ENCODE results near the gene RNF157. TPM values are rescaled to one million over a fixed set of nuclear protein-coding genes. Genes with fewer than 3 reads are reported as not detected.

Gene RNF157
- total and polyA plus RNA-seq, 2 of the 13 experiments (the other 11 are each of a cell fraction or from before 2014, with no cell fraction given) = 0.44 to 1.5 TPM

DNA sequence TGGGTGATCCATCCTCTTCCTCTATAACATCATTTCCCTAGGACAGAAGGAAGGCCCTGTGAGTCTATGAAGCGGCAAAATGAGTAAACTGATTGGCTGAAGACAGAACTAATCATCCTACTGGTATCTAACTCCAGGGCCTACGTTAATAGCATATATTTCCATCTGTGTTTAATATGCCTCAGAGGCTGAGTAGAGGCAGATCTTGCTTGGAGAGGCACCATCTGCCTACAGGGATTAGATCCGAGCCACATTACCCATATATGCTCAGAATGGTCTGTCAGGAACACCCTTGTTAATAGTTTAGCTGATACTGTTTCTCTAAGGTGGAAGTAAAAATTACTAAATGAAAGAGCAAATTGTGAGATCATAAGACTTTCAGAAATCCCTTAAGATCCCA is 86.0 kb downstream of the RNF157 start (continued):
- TF ChIP-seq, protein P1, sequence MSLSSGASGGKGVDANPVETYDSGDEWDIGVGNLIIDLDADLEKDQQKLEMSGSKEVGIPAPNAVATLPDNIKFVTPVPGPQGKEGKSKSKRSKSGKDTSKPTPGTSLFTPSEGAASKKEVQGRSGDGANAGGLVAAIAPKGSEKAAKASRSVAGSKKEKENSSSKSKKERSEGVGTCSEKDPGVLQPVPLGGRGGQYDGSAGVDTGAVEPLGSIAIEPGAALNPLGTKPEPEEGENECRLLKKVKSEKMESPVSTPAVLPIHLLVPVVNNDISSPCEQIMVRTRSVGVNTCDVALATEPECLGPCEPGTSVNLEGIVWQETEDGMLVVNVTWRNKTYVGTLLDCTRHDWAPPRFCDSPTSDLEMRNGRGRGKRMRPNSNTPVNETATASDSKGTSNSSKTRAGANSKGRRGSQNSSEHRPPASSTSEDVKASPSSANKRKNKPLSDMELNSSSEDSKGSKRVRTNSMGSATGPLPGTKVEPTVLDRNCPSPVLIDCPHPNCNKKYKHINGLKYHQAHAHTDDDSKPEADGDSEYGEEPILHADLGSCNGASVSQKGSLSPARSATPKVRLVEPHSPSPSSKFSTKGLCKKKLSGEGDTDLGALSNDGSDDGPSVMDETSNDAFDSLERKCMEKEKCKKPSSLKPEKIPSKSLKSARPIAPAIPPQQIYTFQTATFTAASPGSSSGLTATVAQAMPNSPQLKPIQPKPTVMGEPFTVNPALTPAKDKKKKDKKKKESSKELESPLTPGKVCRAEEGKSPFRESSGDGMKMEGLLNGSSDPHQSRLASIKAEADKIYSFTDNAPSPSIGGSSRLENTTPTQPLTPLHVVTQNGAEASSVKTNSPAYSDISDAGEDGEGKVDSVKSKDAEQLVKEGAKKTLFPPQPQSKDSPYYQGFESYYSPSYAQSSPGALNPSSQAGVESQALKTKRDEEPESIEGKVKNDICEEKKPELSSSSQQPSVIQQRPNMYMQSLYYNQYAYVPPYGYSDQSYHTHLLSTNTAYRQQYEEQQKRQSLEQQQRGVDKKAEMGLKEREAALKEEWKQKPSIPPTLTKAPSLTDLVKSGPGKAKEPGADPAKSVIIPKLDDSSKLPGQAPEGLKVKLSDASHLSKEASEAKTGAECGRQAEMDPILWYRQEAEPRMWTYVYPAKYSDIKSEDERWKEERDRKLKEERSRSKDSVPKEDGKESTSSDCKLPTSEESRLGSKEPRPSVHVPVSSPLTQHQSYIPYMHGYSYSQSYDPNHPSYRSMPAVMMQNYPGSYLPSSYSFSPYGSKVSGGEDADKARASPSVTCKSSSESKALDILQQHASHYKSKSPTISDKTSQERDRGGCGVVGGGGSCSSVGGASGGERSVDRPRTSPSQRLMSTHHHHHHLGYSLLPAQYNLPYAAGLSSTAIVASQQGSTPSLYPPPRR (CRISPR knock-in tag; IDR thresholded peaks at IDR 0.05; ENCODE audit: borderline replicate concordance) = no peak
- TF ChIP-seq ZBTB21 (CRISPR knock-in tag; IDR thresholded peaks at IDR 0.05) = no peak

DNA sequence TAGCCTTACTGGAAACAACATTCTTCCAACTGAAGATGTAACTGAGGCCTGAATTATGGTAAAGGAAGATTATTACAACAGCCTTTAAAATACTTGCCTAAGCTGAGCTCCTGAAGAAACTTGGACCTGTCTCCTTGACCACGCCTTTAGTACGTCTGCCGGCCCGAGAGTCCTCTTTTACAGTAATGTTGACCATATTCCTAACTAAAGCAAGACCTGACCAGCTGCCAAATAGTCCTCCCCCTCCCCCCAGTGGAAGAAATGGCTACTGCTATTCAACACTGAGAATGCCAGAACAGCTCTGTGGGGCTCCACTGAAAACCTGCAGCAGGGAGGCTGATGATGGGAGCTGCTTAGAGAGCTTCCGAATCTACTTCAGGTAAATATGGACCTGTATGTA is 86.7 kb downstream of the RNF157 start:
- Histone ChIP-seq H4K20me1 (ENCODE audit: insufficient read depth, low read length) (no peaks in the 10 kb centered on the region), H3K4me1 (ENCODE audit: insufficient read depth, low read length) (peaks cover 11% of the 10 kb centered on the region), H3K36me3 (replicated peaks in 1 of 2; ENCODE audit: control insufficient read depth in 1 of 2, insufficient read depth in 2 of 2, low read length in 2 of 2) (no peaks in the 10 kb centered on the region), H3K27ac (ENCODE audit: extremely low read length, insufficient read depth, low read length) (no peak overlapping the region), H3K27me3 (ENCODE audit: control insufficient read depth in 1 of 2, insufficient read depth in 2 of 2, low read length in 2 of 2) (peaks cover 0 to 17% of the 10 kb centered on the region in 2 experiments; a peak in 3 of 5 replicates), H3K9me3 (ENCODE audit: low read length) (no peaks in the 10 kb centered on the region), H3K9ac (ENCODE audit: insufficient read depth, low read depth, low read length) (no peak overlapping the region), H2AFZ (ENCODE audit: low read length) (no peak overlapping the region), H3K4me3 (replicated peaks in 1 of 3; ENCODE audit: insufficient read depth in 1 of 3, low read depth in 2 of 3, low read length in 3 of 3) (no peak overlapping the region), H3K79me2 (ENCODE audit: insufficient read depth, low read length) (no peaks in the 10 kb centered on the region), H3K4me2 (ENCODE audit: low read depth, low read length) (no peak overlapping the region; the same call in 1 of the 2 replicates)
- in situ Hi-C loops (cut with HindIII; ENCODE audit: extremely low pct_ligation_motif_present, low pct_unique_long_range_greater_than_20kb) = no loop called here
- POLR2A ChIA-PET = interaction anchor here (0.8 to 1.3 kb wide), 3 partner anchors 15 to 44 kb away, joined by 3 read pairs; no protein-coding TSS in a partner anchor
- BruUV-seq (replicated peaks) = no TSS peak
- peak; percentile 18 for FAIRE-seq
- DNase-seq (ENCODE audit: low spot score) = peak; percentile 58
- 20% methylated on average over 5 of the region's 5 CpGs for WGBS (ENCODE audit: low lambda C conversion rate)
- CTCF ChIA-PET (ENCODE audit: low intra/inter-chr PET ratio, low total read pairs) = interaction anchor here (1.2 to 4.1 kb wide), 3 partner anchors 28 to 125 kb away, joined by 4 to 20 read pairs (median 11); no protein-coding TSS in a partner anchor
- peak; percentile 71 for ATAC-seq
- intact Hi-C loops (cut with micrococcal nuclease; ENCODE audit: unreplicated experiment) = loop anchor here (1.0 kb wide), 1 partner anchor 32 kb away; no protein-coding TSS in a partner anchor
- peak; percentile 57 for TF ChIP-seq RAD21 (CRISPR knock-in tag; IDR thresholded peaks at IDR 0.05)
- no peak for TF ChIP-seq RCOR2 (CRISPR knock-in tag; IDR thresholded peaks at IDR 0.05)
- TF ChIP-seq MEIS1 (CRISPR knock-in tag; IDR thresholded peaks at IDR 0.05; ENCODE audit: borderline replicate concordance) = 0 out of 2 replicates have a peak, but pooled peaks have one; percentile 41
- TF ChIP-seq, protein P2, sequence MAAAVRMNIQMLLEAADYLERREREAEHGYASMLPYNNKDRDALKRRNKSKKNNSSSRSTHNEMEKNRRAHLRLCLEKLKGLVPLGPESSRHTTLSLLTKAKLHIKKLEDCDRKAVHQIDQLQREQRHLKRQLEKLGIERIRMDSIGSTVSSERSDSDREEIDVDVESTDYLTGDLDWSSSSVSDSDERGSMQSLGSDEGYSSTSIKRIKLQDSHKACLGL (CRISPR knock-in tag; IDR thresholded peaks at IDR 0.05) = no peak
- 0 out of 2 replicates have a peak, but pooled peaks have one; percentile 8 for TF ChIP-seq SAP130 (CRISPR knock-in tag; IDR thresholded peaks at IDR 0.05; ENCODE audit: low read depth)
- TF ChIP-seq MEIS2 (CRISPR knock-in tag; IDR thresholded peaks at IDR 0.05) = no peak
- TF ChIP-seq SMC3 (IDR thresholded peaks at IDR 0.05; ENCODE audit: low read length) = peak; percentile 85
- peak; percentile 72 for TF ChIP-seq TEAD3 (CRISPR knock-in tag; optimal IDR thresholded peaks at IDR 0.05; ENCODE audit: borderline replicate concordance)
- TF ChIP-seq RXRB (CRISPR knock-in tag; IDR thresholded peaks at IDR 0.05; ENCODE audit: borderline replicate concordance) = 0 out of 2 replicates have a peak, but pooled peaks have one; percentile 7
- TF ChIP-seq FOXO1 (CRISPR knock-in tag; IDR thresholded peaks at IDR 0.05) = no peak
- TF ChIP-seq ZNF30 (CRISPR knock-in tag; IDR thresholded peaks at IDR 0.05) = no peak
- TF ChIP-seq, protein P3, sequence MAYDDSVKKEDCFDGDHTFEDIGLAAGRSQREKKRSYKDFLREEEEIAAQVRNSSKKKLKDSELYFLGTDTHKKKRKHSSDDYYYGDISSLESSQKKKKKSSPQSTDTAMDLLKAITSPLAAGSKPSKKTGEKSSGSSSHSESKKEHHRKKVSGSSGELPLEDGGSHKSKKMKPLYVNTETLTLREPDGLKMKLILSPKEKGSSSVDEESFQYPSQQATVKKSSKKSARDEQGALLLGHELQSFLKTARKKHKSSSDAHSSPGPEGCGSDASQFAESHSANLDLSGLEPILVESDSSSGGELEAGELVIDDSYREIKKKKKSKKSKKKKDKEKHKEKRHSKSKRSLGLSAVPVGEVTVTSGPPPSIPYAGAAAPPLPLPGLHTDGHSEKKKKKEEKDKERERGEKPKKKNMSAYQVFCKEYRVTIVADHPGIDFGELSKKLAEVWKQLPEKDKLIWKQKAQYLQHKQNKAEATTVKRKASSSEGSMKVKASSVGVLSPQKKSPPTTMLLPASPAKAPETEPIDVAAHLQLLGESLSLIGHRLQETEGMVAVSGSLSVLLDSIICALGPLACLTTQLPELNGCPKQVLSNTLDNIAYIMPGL (CRISPR knock-in tag; IDR thresholded peaks at IDR 0.05; ENCODE audit: borderline replicate concordance in 1 of 2, low read depth in 1 of 2) = peak; percentile 14 to 25; a peak in 2 of 4 replicates
